HAP-1 (cell line): ENCODE data around the gene MAP2K5.

Source experiments
- DNase-seq, 2 experiments: peaks; one replicate each; pipeline ENCODE4 v3.0.0-alpha.2; 2016 to 2020; ENCODE audit warnings: low spot score in 2 of 2
- H3K27me3 ChIP-seq: fragments of 250-450 bp; sonication (Bioruptor Pico); 2 replicates; pipeline ENCODE4 v1.5.1; 2020; ENCODE audit warnings: low read depth, mild to moderate bottlenecking, moderate library complexity
- H3K36me3 ChIP-seq: fragments of 250-450 bp; sonication (Bioruptor Pico); replicated peaks from 2 replicates; pipeline ENCODE4 v1.5.1; 2020; ENCODE audit warnings: mild to moderate bottlenecking
- H3K4me1 ChIP-seq: fragments of 250-450 bp; sonication (Bioruptor Pico); 2 replicates; pipeline ENCODE4 v1.5.1; 2020; ENCODE audit warnings: mild to moderate bottlenecking
- H3K4me3 ChIP-seq: fragments of 250-450 bp; sonication (Bioruptor Pico); 2 replicates; pipeline ENCODE4 v1.5.1; 2020; ENCODE audit warnings: mild to moderate bottlenecking, moderate library complexity
- H3K9me3 ChIP-seq: fragments of 250-450 bp; sonication (Bioruptor Pico); 2 replicates; pipeline ENCODE4 v1.5.1; 2020; ENCODE audit warnings: mild to moderate bottlenecking, moderate library complexity
- in situ Hi-C: fragments of 300-500 bp; cut with MboI; formaldehyde crosslinking; loops from 3 replicates; pipeline ENCODE4 v1.14.3; 2020; ENCODE audit warnings: low sequenced_read_pairs, inconsistent platforms, mixed read lengths

MAP2K5 gene

DNA sequence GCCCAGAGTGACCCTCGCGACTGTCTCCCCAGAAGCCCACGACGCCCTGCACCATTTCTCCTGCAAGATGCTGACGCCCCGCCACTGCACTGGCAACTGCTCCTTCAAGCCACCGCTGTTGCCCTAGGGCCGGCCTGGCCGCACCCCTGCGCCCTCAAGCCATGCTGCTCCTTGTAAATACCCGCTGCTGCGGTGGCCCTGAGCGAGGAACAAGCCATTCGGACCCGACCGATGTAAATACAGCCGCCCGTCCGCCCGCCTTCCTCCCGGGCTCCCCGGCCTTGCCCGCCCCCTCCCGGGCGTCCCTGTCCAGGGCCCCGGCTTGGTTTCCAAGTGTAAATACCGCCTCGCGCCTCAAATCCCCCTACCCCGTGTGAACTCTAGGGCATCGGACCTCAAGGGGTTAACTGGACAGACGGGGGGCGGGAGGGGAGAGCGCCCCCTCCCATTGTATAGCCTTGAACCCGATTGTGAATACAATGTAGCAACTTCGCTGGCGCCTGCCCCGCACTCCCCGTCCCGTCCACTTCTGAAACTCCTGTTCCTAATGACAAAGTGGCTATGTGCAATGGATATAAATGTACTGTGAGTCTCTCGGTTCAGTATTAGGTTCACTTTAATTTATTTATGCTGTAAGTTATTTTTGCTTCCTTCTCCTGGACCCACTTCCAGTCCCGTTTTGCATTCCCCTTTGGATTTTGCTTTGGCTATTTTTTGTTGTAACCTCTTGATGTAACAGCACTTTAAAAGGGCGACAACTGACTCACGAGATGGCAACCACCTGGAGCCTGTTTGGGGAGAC is 291.4 kb downstream of the MAP2K5 start:
- Histone ChIP-seq H3K27me3 (peaks cover 17% of the 10 kb centered on the region), H3K4me3 (peak overlapping the region; percentile 12), H3K4me1 (peaks cover 7% of the 10 kb centered on the region), H3K9me3 (no peaks in the 10 kb centered on the region), H3K36me3 (no peaks in the 10 kb centered on the region)
- DNase-seq = peak; percentile 62 to 88
- in situ Hi-C loops = no loop called here

DNA sequence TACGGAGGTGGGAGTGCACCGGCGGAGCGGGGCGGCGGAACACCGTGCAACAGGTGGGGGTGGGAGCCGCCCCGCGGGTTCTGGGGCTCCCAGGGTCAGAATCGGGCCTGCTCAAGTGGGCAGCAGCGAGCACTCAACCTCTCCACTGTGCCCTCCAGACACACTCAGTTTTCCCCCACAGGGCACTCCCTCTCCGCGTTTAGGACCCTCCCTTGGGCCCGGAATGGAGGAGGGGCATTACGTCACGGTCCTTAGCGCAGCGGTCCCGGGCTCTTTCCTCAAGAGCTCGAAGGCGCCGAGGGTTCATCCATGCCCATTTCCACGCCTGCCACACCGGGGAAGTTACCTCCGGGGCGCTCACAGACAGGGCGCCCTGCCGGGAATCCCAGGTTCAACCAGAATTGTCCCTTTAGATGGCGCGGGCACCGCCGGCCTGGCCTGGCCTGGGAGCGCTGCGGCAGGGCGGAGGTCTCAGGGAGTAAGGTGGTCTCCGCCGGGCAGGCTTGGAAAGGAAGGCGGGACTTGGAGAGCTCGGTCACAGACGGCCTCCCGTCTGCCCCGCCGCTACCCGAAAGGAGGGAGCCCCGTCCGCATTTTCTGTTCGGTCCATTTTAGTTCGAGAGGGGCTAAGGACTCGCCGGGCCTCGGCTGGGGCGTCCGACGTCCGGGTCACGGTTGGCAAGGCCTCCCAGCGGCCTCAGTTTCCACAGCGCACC is 292.2 kb downstream of the MAP2K5 start:
- Histone ChIP-seq H3K4me3 (no peak overlapping the region), H3K4me1 (peaks cover 11% of the 10 kb centered on the region), H3K36me3 (no peaks in the 10 kb centered on the region), H3K27me3 (peaks cover 17% of the 10 kb centered on the region), H3K9me3 (no peaks in the 10 kb centered on the region)
- in situ Hi-C loops = loop anchor here (5.0 kb wide), 2 partner anchors 372 to 887 kb away; no protein-coding TSS in a partner anchor
- DNase-seq = no peak

DNA sequence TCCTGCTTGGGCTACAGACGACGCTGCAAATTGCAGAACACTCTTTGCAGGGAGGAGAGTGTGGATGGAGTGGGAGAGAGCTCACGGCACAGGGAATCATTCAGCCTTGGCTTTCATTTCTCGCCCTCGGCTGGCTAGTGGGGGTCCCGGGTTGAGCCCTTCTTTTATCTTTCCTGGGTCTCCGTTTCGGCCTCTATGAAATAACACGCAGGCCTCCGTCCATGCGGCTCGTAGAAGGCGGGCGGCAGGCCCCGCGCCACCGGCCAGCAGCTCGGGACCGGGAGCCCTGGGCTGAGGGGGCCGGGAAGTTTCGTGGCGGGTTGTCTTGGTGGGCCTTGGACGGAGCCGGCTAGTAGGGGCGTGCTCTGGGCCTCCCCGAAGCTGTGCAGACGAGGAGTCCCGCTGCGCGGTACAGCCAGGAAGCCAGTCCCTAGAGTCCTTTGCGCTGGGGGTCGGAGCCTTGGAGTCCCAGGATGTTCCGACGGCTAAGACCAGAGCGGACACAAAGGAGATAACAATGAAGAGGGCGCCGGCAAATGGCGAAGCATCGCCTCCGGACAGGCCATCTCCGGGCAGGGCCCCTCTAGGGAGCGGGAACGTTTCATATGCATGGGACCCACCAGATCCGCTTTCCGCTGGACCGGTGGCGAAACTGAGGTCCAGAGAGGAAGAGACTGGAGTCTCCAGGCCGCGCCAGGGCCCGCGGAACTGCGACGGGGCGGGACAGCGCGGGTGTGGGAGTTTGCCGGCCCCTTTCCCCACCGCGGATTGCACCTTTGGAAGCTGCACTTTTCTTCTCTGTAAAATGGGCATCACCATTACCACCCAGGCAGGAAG is 293.0 kb downstream of the MAP2K5 start:
- H3K27me3 ChIP-seq = peaks cover 17% of the 10 kb centered on the region
- no peak overlapping the region for H3K4me3 ChIP-seq
- H3K9me3 ChIP-seq = no peaks in the 10 kb centered on the region
- peaks cover 11% of the 10 kb centered on the region for H3K4me1 ChIP-seq
- no peak for DNase-seq
- no peaks in the 10 kb centered on the region for H3K36me3 ChIP-seq
- in situ Hi-C loops = loop anchor here (5.0 kb wide), 2 partner anchors 373 to 888 kb away; no protein-coding TSS in a partner anchor

DNA sequence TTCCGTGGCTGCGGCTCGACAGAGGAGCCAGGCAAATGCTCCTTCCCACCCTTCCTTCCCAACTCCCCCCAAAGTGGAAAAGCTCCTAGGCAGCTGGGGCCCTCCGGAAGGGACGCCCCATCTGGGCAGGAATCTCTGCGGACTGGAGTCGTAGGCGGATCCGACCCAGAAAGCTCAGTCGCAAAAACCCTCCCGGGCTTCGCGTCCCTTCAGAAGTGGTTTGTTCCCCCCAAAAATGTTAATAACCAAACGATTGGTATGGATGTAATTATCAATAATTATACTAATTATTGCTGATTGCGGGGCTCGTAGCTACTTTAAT is 293.6 kb downstream of the MAP2K5 start:
- Histone ChIP-seq H3K36me3 (no peaks in the 10 kb centered on the region), H3K9me3 (no peaks in the 10 kb centered on the region), H3K4me1 (peaks cover 12% of the 10 kb centered on the region), H3K4me3 (no peak overlapping the region), H3K27me3 (peaks cover 17% of the 10 kb centered on the region)
- DNase-seq = no peak
- in situ Hi-C loops = loop anchor here (5.0 kb wide), 2 partner anchors 374 to 889 kb away; no protein-coding TSS in a partner anchor

DNA sequence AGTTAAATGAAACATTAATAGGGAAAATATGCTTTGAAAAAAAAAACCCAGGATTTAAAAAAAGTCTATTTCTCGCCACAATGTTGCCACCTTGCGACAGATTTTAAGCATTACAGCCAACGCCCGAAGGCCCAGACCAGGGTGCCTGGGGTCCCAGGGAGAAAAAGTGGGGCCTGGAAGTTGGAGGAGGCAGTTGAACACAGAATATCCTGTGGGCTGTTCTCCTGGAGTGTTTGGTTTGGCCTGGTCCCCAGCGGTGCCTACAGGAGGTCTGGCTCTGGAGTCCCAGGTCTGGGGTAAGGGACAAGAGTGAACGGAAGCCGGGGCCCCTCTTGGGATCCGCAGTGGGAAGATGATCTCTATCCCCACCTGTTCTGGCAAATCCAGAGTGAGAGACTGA is 294.0 kb downstream of the MAP2K5 start:
- no peak overlapping the region for H3K4me3 ChIP-seq
- H3K4me1 ChIP-seq = peaks cover 16% of the 10 kb centered on the region
- peaks cover 17% of the 10 kb centered on the region for H3K27me3 ChIP-seq
- in situ Hi-C loops = loop anchor here (5.0 kb wide), 2 partner anchors 374 to 889 kb away; no protein-coding TSS in a partner anchor
- H3K36me3 ChIP-seq = no peaks in the 10 kb centered on the region
- DNase-seq = peak; percentile 73 to 82
- H3K9me3 ChIP-seq = no peaks in the 10 kb centered on the region

DNA sequence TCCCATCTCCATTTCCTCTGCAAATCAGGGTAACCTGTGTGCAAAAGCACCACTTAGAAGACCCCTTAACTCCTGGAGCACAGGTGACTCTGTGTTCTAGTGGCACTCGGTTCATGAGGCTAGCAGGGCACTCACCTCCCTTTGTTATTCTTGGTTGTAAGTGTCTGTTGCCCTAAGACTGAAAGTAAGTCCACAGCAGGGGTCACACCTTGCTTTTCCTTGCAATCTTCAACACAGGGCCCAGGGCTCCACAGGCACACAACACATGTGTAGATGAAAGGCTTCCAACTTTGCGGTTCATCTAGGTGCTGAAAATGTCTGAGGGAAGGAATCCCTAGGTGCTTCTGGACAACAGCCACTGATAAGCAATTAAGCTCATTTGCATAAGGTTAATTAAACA is 294.5 kb downstream of the MAP2K5 start:
- H3K4me1 ChIP-seq = peaks cover 19% of the 10 kb centered on the region
- H3K4me3 ChIP-seq = no peak overlapping the region
- H3K27me3 ChIP-seq = peaks cover 16% of the 10 kb centered on the region
- no peaks in the 10 kb centered on the region for H3K9me3 ChIP-seq
- H3K36me3 ChIP-seq = no peaks in the 10 kb centered on the region
- in situ Hi-C loops = loop anchor here (5.0 kb wide), 2 partner anchors 375 to 890 kb away; no protein-coding TSS in a partner anchor
- DNase-seq = no peak

DNA sequence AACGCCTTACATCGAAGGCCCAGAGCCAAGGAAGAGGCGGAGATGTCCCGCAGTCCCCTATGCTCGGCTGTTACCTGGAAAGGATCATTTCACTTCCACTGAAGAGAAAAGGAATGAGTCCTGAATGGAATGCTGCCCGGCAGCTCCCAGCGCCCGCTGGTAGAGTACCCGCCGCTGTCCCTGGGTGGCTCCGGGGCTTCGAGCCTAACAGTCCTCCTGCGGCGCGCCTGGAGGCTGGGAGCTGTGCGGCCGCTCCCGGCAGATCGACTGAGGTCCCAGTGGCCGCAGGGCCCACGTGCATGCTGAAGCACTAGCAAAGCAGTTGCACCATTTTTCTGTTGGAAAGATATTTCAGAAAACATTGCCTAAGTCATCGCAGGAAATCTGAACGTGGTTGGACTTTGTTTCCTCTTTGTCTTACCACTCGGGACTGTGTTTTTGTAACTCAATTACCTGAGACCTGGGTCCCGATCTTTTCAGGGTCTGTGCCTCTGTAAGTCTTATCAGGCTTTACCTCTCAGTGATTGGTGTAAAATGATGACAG is 296.4 kb downstream of the MAP2K5 start:
- no peak for DNase-seq
- Histone ChIP-seq H3K36me3 (no peaks in the 10 kb centered on the region), H3K4me1 (peaks cover 26% of the 10 kb centered on the region), H3K27me3 (0 out of 2 replicates have a peak, but pooled peaks cover 3% of the 10 kb centered on the region), H3K4me3 (no peak overlapping the region; the same call in 1 of the 2 replicates), H3K9me3 (no peaks in the 10 kb centered on the region)
- in situ Hi-C loops = loop anchor here (5.0 kb wide), 2 partner anchors 377 to 892 kb away; no protein-coding TSS in a partner anchor

DNA sequence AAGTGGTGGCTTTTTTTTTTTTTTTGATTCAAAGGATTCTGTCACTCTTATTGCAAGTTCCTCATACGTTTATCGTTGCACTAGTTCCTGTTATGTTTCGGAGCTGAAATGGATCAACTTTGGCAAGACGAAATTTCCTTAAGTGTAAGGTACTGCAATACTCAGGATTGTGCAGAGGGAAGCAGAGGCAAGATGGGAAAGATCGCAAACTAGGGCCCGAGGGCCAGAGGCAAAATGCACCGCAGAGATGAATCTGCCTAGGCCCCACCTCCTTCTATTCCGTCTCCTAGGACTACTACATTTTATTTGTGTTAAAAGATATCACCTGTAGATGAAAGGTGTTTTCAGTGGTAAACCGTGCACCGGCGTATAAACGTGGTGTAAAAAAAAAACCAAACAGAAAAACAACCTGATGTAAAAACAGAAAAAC is 297.0 kb downstream of the MAP2K5 start:
- no peaks in the 10 kb centered on the region for H3K36me3 ChIP-seq
- in situ Hi-C loops = loop anchor here (5.0 kb wide), 2 partner anchors 377 to 892 kb away; no protein-coding TSS in a partner anchor
- peaks cover 29% of the 10 kb centered on the region for H3K4me1 ChIP-seq
- peak overlapping the region; percentile 74 for H3K4me3 ChIP-seq
- DNase-seq = peak; percentile 75 to 81
- H3K9me3 ChIP-seq = no peaks in the 10 kb centered on the region
- no peaks in the 10 kb centered on the region for H3K27me3 ChIP-seq

DNA sequence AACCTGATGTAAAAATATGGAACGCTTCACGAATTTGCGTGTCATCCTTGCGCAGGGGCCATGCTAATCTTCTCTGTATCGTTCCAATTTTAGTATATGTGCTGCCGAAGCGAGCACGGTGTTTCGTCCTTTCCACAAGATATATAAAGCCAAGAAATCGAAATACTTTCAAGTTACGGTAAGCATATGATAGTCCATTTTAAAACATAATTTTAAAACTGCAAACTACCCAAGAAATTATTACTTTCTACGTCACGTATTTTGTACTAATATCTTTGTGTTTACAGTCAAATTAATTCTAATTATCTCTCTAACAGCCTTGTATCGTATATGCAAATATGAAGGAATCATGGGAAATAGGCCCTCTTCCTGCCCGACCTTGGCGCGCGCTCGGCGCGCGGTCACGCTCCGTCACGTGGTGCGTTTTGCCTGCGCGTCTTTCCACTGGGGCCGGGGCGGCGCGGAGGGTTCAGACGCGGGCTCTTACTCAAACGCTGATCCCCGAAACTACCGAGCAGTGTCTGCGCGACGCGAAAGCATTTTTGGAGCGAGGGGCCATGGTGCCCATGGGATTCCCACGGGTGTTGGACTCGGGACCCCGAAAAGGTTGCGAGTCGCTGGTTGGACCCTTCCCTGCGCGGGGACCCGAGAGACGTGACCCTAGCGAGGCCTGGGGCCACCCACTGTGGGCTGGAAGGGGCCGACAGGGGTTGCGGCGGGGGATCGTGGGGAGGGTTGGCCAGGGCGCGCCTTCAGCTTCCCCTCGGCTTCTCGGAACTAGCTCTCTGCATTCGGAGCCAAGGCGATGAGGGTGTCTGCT is 297.6 kb downstream of the MAP2K5 start, which contains the start of gene RNU6-1:
Gene RNU6-1 (minus strand): TSS at position 117 of the 820 bp plus-strand sequence.
- H3K36me3 ChIP-seq = no peaks in the 10 kb centered on the region

DNA sequence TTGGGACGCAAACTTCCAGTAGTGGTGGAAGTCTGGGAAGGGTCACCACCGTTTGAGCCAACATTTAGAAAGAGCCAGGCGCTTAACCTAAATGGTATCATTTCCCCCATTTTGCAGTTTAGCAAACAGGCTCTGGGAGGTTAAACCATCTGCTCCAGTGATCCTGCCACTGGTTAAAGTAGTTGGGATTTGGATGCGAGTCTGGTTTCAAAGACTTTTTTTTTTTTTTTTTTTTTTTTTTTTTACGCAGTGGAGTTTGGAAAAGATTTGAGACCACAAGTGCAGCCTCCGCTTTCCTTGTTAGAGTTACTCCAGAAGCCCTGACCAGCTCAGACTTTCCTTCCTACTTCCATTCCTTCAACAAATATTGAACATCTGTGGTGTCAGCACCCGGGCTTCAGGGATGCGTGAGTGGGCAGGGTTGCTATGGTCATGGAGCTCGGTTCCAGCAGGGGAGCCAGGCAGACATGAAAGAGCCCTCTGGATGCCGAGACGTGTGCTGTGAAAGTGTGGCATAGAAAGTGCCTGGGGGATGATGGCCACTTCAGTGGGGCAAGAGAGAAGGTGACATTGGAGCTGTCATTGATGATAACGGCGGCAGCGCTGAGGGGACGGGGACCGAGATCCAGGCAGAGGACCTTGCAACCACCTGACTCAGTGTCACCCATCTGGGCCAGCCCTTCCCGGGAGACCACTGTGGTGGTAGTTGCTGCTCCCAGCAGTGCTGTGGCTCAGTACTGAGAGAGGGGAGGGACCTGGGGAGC is 298.4 kb downstream of the MAP2K5 start:
- in situ Hi-C loops = no loop called here

More for the DNA sequence above, 297.6 kb downstream of the MAP2K5 start, which contains the start of gene RNU6-1:
- Histone ChIP-seq H3K4me1 (peaks cover 31% of the 10 kb centered on the region), H3K27me3 (no peaks in the 10 kb centered on the region), H3K9me3 (no peaks in the 10 kb centered on the region), H3K4me3 (peak within 1 kb of the TSS; percentile 74)
- in situ Hi-C loops = loop anchor here (5.0 kb wide), 2 partner anchors 378 to 893 kb away; no protein-coding TSS in a partner anchor
- peak; percentile 99 for DNase-seq

DNA sequence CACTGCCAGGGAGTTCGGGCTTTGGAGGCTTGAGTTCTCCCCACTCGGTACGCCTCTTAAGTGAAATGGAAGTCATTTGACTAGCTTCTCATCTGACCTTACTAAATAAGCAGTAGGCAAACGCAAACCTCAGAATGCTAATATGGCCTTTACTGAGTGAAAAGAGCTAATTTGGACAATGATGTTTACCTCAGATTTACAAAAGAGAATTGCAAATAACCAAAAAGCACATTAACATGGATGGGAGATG is 298.9 kb downstream of the MAP2K5 start:
- no peak for DNase-seq
- no peaks in the 10 kb centered on the region for H3K36me3 ChIP-seq
- in situ Hi-C loops = no loop called here
- peaks cover 44% of the 10 kb centered on the region for H3K4me1 ChIP-seq
- H3K27me3 ChIP-seq = no peaks in the 10 kb centered on the region
- peak overlapping the region; percentile 74; the same call in 1 of the 2 replicates for H3K4me3 ChIP-seq
- no peaks in the 10 kb centered on the region for H3K9me3 ChIP-seq

More for the DNA sequence above, 298.4 kb downstream of the MAP2K5 start:
- no peaks in the 10 kb centered on the region for H3K36me3 ChIP-seq
- peak; percentile 47 to 62 for DNase-seq
- H3K4me1 ChIP-seq = peaks cover 39% of the 10 kb centered on the region
- H3K4me3 ChIP-seq = peak overlapping the region; percentile 74
- H3K9me3 ChIP-seq = no peaks in the 10 kb centered on the region
- no peaks in the 10 kb centered on the region for H3K27me3 ChIP-seq

DNA sequence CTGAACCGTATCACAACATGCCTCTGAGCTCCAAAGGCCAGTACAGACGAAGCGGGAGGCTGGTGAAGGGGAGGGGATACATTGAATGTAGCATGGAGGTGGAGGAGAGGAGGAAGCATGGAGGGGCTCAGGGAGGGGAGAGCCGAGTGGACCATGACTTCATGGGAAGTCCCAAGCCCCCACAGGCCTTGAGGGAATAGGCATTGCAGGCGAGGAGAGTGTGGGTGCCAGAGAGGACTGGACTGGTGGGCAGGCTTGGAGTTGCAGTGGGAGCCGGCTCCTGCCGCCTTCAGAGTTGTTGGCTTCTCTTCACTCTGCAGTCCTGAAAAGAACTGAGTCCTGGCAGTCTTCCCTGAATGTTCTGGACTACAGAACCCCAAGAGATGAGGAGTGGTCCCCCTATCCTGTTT is 300.6 kb downstream of the MAP2K5 start:
- no peak for DNase-seq
- no peaks in the 10 kb centered on the region for H3K9me3 ChIP-seq
- H3K27me3 ChIP-seq = no peaks in the 10 kb centered on the region
- H3K4me1 ChIP-seq = peaks cover 45% of the 10 kb centered on the region
- no peaks in the 10 kb centered on the region for H3K36me3 ChIP-seq
- no peak overlapping the region for H3K4me3 ChIP-seq
- in situ Hi-C loops = no loop called here
